Measurements from ENCODE around the gene DCST1. TPM values are rescaled to one million over a fixed set of nuclear protein-coding genes. Genes with fewer than 3 reads are reported as not detected.

The DCST1 gene
- total and polyA plus RNA-seq, 2 of the 13 experiments (the other 11 are each of a cell fraction or from before 2014, with no cell fraction given): 0.04 TPM; not detected in 1

GRCh38 chr1:155023627-155024026 lies 10.0 kb upstream of the DCST1 start:
- Histone ChIP-seq H2AFZ (ENCODE audit: low read length) (no peak overlapping the region), H3K4me3 (replicated peaks in 1 of 3; ENCODE audit: insufficient read depth in 1 of 3, low read depth in 2 of 3, low read length in 3 of 3) (no peak overlapping the region), H3K79me2 (ENCODE audit: insufficient read depth, low read length) (no peaks in the 10 kb centered on the region), H3K4me1 (ENCODE audit: insufficient read depth, low read length) (peaks cover 64% of the 10 kb centered on the region), H3K9ac (ENCODE audit: insufficient read depth, low read depth, low read length) (no peak overlapping the region), H3K36me3 (replicated peaks in 1 of 2; ENCODE audit: control insufficient read depth in 1 of 2, insufficient read depth in 2 of 2, low read length in 2 of 2) (no peaks in the 10 kb centered on the region), H3K4me2 (ENCODE audit: low read depth, low read length) (no peak overlapping the region), H3K27me3 (ENCODE audit: control insufficient read depth in 1 of 2, insufficient read depth in 2 of 2, low read length in 2 of 2) (no peaks in the 10 kb centered on the region), H4K20me1 (ENCODE audit: insufficient read depth, low read length) (no peaks in the 10 kb centered on the region), H3K9me3 (ENCODE audit: low read length) (no peaks in the 10 kb centered on the region), H3K27ac (ENCODE audit: extremely low read length, insufficient read depth, low read length) (no peak overlapping the region)
- no peak for FAIRE-seq
- ATAC-seq: peak; percentile 17; the same call in 2 of the 3 replicates
- POLR2A ChIA-PET: interaction anchor here (1.0 to 2.5 kb wide), 4 partner anchors 21 to 53 kb away, joined by 3 to 11 read pairs (median 4); partner anchors contain the start of gene SHC1
- intact Hi-C loops (cut with micrococcal nuclease; ENCODE audit: unreplicated experiment) (no loop called here), in situ Hi-C loops (cut with HindIII; ENCODE audit: extremely low pct_ligation_motif_present, low pct_unique_long_range_greater_than_20kb) (no loop called here)
- CTCF ChIA-PET (ENCODE audit: low intra/inter-chr PET ratio, low total read pairs): no interaction called here
- TF ChIP-seq NFE2L1 (CRISPR knock-in tag; IDR thresholded peaks at IDR 0.05; ENCODE audit: borderline replicate concordance) (no peak), ZMAT3 (CRISPR knock-in tag; conservative IDR thresholded peaks at IDR 0.05) (no peak), ZFP1 (CRISPR knock-in tag; IDR thresholded peaks at IDR 0.05) (no peak), DRAP1 (CRISPR knock-in tag; IDR thresholded peaks at IDR 0.05) (no peak), E2F2 (CRISPR knock-in tag; IDR thresholded peaks at IDR 0.05; ENCODE audit: borderline replicate concordance) (no peak), ATF6 (CRISPR knock-in tag; conservative IDR thresholded peaks at IDR 0.05) (no peak), LCORL (IDR thresholded peaks at IDR 0.05) (no peak), LCORL (CRISPR knock-in tag; IDR thresholded peaks at IDR 0.05) (no peak), ZNF264 (CRISPR knock-in tag; IDR thresholded peaks at IDR 0.05) (no peak), NFATC3 (CRISPR knock-in tag; IDR thresholded peaks at IDR 0.05) (no peak), DDIT3 (CRISPR knock-in tag; IDR thresholded peaks at IDR 0.05) (no peak), MAX (IDR thresholded peaks at IDR 0.05) (no peak), KAT2B (IDR thresholded peaks at IDR 0.05; ENCODE audit: borderline replicate concordance, low read depth, low read length) (no peak), HMG20A (CRISPR knock-in tag; IDR thresholded peaks at IDR 0.05; ENCODE audit: borderline replicate concordance) (no peak)
- no TSS peak for BruUV-seq (replicated peaks)
- 27% methylated on average over 5 of the region's 5 CpGs for WGBS (ENCODE audit: low lambda C conversion rate)
- DNase-seq (ENCODE audit: low spot score): no peak
